ENCODE measurements around the gene SYT4. TPM values are rescaled to one million over a fixed set of nuclear protein-coding genes. Genes with fewer than 3 reads are reported as not detected.

SYT4 gene
- total RNA-seq, 3 donors from 2014 or later (not counting 1 experiment from before 2014, with no cell fraction given), result not detected

Other genes with a start within 250 kb of the SYT4 start
- gene RIT2, start 161.8 kb downstream of the SYT4 start, total RNA-seq, result not detected